Hepatic stellate cell (primary cell): ENCODE data around the gene GALNT1.

ENCODE experiments used
- DNase-seq: peaks from one replicate; pipeline ENCODE4 v3.0.0; 2011; ENCODE audit warnings: low spot score

Gene GALNT1

DNA sequence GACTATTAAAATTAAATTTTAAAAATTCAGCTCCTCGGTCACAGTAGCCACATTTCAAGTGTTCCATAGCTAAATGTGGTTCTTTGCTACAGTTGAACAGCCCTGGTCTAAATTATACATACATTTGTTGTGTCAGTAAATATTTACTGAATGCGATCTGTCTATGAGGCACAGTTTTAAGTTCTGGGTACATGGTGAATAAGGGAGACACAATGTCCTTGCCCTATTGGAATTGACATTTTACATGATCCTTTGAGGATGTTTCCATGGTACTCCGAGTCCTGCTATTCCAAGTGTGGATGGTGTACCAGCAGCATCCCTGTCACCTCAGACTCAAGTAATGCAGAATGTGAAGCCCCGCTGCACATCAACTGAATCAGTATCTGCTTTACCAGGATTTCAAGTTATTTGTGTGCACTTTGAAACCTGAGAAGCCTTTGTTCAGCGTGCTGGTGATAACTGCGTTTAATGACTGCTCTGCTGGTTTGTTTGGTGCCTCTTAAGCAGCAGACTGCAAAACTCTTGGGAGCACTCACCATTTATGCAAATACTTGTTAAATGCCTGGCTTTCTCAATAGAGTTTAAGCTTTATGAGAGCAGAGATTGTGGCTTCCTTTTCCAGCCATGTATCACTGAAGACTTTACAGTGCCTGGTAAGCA, 1.5 kb downstream of the GALNT1 start:
- no peak for DNase-seq

DNA sequence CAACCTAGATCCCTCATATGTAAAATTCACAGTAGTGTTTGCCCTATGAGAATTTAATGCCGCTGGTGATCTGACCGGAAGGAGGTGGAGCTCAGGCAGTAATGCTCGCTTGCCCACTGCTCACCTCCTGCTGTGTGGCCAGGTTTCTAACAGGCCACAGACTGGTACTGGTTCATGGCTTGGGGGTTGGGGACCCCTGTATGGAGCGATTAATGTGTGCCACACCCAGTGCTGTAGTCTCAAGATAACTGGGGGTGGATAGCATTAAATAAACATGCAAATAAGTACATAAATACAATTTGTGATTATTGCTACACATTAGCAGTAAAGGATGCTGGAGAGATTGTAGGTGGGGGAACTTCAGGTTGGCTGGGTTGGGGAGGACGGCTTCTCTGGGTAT, 3.2 kb downstream of the GALNT1 start:
- no peak for DNase-seq

GRCh38 chr18:35585608-35586007, 4.1 kb downstream of the GALNT1 start:
- no peak for DNase-seq

DNA sequence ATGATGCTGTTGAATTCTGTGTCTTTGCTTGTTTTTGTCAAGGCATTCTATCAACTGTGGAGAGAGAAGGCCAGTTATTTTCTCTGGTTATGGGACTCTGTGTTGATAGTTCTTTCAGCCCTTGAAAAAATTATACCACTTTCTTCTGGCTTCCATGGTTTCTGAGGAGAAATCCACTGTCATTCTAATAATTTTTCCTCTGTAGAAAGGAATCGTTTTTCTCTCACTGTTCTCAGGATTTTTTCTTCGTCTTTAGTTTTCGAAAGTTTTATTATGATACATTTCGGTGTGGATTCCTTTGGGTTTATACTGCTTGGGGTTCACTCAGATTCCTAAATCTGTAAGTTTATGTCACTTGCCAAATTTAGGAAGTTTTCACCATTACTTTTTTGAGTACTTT, 6.6 kb downstream of the GALNT1 start:
- DNase-seq = no peak

GRCh38 chr18:35588995-35589394, 7.5 kb downstream of the GALNT1 start:
- DNase-seq = no peak

DNA sequence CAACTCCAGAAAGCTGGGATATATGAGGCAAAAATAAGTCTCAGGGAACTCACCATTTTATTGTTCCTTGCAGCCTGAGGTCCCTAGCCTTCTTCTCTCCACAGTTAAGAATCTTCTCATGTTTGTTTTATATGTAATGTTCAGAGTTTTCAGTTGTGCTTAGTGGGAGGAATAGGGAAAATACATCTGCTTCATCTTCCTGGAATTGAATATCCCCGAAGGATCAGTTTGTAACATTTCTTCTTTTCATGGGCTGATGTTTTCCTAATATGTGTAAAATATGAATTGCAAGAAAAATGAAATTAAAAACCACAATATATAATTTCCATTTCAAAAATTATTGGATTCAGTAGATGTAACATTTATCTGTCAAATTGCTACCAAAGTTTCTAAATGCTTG, 8.0 kb downstream of the GALNT1 start:
- DNase-seq = no peak

- no peak for DNase-seq
These were observed 9.4 kb downstream of the GALNT1 start for GRCh38 chr18:35590935-35591334.

DNA sequence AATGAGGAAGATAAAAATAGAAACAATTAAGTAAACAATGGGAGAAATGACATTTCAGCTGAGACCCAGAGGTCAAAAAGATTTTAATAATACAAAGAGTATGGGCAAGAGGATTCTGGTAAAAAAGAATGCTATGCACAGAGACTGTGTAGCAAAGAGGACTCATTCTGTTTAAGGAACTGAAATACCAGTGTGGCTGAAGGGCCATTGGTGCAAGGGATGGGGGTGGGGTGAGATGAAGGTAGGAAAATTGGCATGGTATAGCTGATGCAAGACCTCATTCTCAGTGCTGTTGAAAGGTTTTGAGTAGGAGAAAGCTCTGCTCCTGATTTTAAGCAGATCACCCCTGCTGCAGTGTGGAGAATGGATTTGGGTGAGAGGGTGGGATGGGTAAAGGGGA, 10.8 kb downstream of the GALNT1 start:
- no peak for DNase-seq

- DNase-seq = no peak
These were observed 12.3 kb downstream of the GALNT1 start for GRCh38 chr18:35593859-35594258.

- no peak for DNase-seq
These were observed 16.2 kb downstream of the GALNT1 start for GRCh38 chr18:35597758-35598157.

GRCh38 chr18:35602193-35602820, 20.8 kb downstream of the GALNT1 start:
- DNase-seq = no peak

DNA sequence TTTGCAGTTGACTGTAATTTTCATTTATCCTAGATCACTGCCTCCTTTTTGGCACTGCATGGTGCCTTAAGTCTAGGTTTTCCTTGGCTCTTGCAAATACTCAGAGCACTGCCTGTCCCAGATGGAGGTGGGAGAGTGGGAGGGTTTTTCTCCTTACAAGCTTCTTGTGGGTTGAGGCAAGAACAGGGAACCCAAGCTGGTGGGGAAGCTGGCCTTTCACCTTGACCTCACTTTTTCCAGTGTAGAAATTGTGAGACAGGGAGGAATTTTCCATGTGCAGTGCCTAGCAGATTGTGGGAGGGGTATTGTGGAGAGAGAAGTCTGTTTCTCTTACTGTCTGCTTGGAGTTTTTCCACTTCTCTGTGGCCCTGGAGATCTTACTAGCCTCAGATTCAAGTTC, 21.5 kb downstream of the GALNT1 start:
- DNase-seq = no peak

GRCh38 chr18:35603528-35603927, 22.0 kb downstream of the GALNT1 start:
- DNase-seq = no peak

- no peak for DNase-seq
These were observed 22.8 kb downstream of the GALNT1 start for GRCh38 chr18:35604369-35604768.

DNA sequence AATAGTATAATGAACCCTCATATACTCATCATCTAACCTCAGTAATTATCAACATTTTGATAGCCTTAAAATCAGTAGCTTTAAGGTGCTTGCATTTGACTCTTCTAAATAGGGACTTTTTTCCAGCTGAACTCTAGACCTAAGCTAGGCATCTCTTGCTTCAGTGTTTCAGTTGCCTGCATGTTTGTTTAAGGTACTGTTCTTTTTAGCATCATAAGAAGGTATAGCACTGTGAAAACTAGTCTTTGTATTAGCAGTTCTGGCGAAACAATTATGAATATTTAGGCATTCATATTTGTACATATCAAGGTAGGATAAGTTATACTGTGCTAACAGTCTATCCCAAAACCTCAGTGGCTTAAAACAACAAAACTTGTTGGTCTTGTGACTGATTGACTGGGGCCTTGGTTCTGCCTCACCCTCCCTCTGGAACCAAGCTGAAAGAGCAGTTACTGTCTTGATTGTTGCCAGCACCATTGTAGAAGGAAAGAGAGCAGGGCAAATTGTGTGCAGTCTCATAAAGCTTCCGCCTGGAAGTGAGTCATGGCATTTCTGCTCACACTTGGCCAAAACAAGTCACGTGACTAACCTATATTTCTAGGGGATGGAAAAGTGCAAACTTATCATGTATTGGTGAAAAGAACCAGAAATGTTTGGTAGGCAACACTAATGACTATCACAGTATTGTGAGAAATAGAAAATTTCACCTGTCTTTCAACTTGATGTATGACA, 24.3 kb downstream of the GALNT1 start:
- DNase-seq = no peak

DNA sequence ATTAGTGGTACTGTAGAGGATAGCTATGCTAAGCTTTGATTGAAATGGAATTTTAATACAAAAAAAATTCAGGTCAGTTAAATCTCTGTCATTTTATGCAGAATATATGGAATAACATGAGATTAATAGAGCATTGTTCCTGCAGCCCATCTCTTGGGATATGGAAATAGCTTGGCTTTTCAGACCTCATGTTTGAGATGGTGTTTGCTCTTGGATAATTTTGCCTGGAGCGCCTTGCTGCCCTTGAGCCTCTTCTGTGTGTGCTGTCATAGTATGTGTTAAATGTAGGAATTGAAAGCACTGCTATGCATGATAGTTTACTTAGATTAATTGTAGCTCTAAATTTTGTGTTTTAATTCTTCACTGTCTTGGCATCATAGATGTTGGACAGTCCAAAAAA, 27.7 kb downstream of the GALNT1 start:
- no peak for DNase-seq

DNA sequence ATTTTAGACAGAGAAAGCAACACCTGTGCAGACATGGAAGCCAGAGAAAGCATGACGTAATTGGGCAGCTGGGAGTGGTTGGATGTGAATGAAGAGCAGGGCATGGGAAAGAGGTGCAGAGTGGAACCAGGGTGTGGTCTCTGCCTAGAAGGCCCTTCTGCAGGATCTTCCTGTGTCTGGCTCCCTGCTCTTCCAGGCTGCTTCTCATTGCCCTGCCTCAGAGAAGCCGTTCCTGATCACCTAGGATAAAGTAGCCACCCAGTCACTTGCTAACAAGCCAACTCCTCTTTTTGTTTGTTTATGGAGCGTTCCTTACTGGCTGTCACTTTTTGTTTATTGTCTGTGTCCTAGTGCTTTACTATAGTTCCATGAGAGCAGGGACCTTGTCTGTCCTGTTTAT, 28.5 kb downstream of the GALNT1 start:
- DNase-seq = no peak

DNA sequence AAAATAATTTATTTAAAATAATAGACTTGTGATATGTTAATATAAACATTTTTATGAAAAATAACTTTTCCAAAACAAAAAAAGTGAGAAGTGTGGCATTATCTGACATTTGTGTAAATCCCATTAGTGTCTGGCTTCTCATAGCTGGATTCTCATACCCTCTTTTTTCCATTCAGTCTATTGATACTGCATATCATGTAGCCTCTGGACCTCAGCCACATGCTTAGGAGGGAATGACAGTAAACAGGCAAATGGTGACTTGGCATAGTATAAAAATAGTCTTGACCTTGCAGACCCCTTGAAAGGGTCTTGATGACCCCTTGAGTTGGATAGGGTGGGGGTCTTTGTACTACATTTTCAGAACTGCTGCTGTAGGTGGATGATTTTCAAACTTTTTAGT, 29.2 kb downstream of the GALNT1 start:
- DNase-seq = no peak

DNA sequence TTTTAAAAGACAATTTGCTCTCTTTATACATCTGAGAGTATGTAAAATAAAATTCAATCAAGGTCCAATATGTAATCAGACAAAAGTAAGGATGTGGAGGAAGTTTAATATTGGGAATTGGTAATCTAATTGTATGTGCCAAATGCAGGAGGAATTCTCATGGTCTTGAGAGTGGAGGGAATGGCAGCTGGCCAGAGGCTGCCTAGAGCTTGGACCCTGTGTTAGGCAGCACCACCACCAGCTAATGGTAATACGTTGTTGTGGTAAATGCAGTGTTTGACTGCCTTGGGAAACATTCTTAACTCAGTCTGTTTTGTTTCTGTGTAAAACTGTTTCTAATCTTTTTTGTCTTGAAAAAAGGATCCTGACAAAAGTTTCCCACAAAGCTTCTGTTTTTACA, 30.0 kb downstream of the GALNT1 start:
- DNase-seq = no peak

GRCh38 chr18:35616074-35616473, 34.5 kb downstream of the GALNT1 start:
- DNase-seq = no peak

GRCh38 chr18:35616664-35617423, 35.3 kb downstream of the GALNT1 start:
- DNase-seq = peak; percentile 35

GRCh38 chr18:35617865-35618264, 36.3 kb downstream of the GALNT1 start:
- no peak for DNase-seq

GRCh38 chr18:35618289-35618688, 36.7 kb downstream of the GALNT1 start:
- DNase-seq = no peak
